Testis (tissue), 2 donors: ENCODE data around the gene NCEH1.

ENCODE experiments used
- CTCF ChIP-seq, 3 experiments: fragments of 450-650 bp in 2 of 3; fragments of 200-600 bp in 1 of 3; sonication (generic) in 1 of 3; IDR thresholded peaks; one replicate each; pipeline ENCODE4 v1.5.1; 2016 to 2019; ENCODE audit warnings: antibody characterized with exemption in 3 of 3, mild to moderate bottlenecking in 2 of 3, moderate library complexity in 1 of 3
- POLR2A ChIP-seq: fragments of 450-650 bp; IDR thresholded peaks from one replicate; pipeline ENCODE4 v1.6.1; 2017; ENCODE audit warnings: antibody characterized with exemption, mild to moderate bottlenecking, moderate library complexity

- TF ChIP-seq CTCF (IDR thresholded peaks at IDR 0.05), result no peak
- no peak for TF ChIP-seq POLR2A
Observed at GRCh38 chr3:172705170-172705569, 5.7 kb downstream of the NCEH1 start.
